ENCODE data around the gene HCAR3. TPM values are rescaled to one million over a fixed set of nuclear protein-coding genes. Genes with fewer than 3 reads are reported as not detected.

HCAR3 gene

GRCh38 chr12:122665349-122665748 is 51.3 kb downstream of the HCAR3 start:
- Histone ChIP-seq H3K36me3 (ENCODE audit: control insufficient read depth, insufficient read depth, low read length) (no peaks in the 10 kb centered on the region), H2BK15ac (replicated peaks; ENCODE audit: low read depth) (no peak overlapping the region), H3K56ac (ENCODE audit: low read length) (no peak overlapping the region), H2BK120ac (ENCODE audit: low read depth, low read length) (no peak overlapping the region), H3K79me2 (ENCODE audit: control insufficient read depth, insufficient read depth, low read length) (no peaks in the 10 kb centered on the region), H3K9ac (ENCODE audit: low read length) (no peak overlapping the region), H3K4me3 (ENCODE audit: low read length) (no peak overlapping the region), H4K8ac (ENCODE audit: low read depth, low read length) (no peak overlapping the region), H2AK5ac (ENCODE audit: low read length) (no peak overlapping the region), H3K27me3 (ENCODE audit: insufficient read depth, low read length, poor library complexity) (no peaks in the 10 kb centered on the region), H2BK5ac (ENCODE audit: low read length) (no peak overlapping the region), H3K79me1 (ENCODE audit: low read length) (no peaks in the 10 kb centered on the region), H3K18ac (ENCODE audit: low read length) (no peak overlapping the region), H3K23ac (ENCODE audit: low read length) (no peak overlapping the region), H3K27ac (ENCODE audit: low read depth, low read length) (no peak overlapping the region), H4K5ac (ENCODE audit: low read length) (no peak overlapping the region), H3K4me1 (ENCODE audit: control insufficient read depth, low read depth, low read length) (no peaks in the 10 kb centered on the region), H3K4me2 (ENCODE audit: low read length) (no peak overlapping the region), H3K4ac (ENCODE audit: low read depth, low read length) (no peak overlapping the region)
- WGBS (ENCODE audit: extremely low coverage, insufficient coverage, low lambda C conversion rate), result no CpG with 5 or more reads among the region's 8 CpGs
- DNase-seq, result no peak

Small RNAs within 50 kb of the gene (small RNA-seq; reads per million reads assigned to genes)
- gene AC026333.2 (ENCODE audit: insufficient read depth), result not detected
